Ascending aorta (tissue), 2 donors: ENCODE measurements around the gene PDS5B. TPM values are rescaled to one million over a fixed set of nuclear protein-coding genes. Genes with fewer than 3 reads are reported as not detected.
A peak's percentile ranks its signal among the peaks of the same experiment; 100 is the strongest.

Experiments used
- DNase-seq, 2 donors: peaks; one replicate each; pipeline ENCODE4 v3.0.0-alpha.2; 2019; ENCODE audit warnings: low spot score in 2 of 2
- H3K27ac ChIP-seq, 2 donors: fragments of 200-600 bp; sonication (generic); one replicate each; pipeline ENCODE4 v1.5.1; 2016 to 2017; ENCODE audit warnings: mild to moderate bottlenecking in 1 of 2
- H3K27me3 ChIP-seq: fragments of 200-600 bp; sonication (generic); one replicate; pipeline ENCODE4 v1.5.1; 2017
- H3K36me3 ChIP-seq, 2 donors: fragments of 200-600 bp; sonication (generic); one replicate each; pipeline ENCODE4 v1.5.1; 2016
- H3K4me1 ChIP-seq, 2 donors: fragments of 200-600 bp; sonication (generic); one replicate each; pipeline ENCODE4 v1.5.1; 2016 to 2017; ENCODE audit warnings: mild to moderate bottlenecking in 1 of 2
- H3K4me3 ChIP-seq, 2 donors: fragments of 200-600 bp; sonication (generic); one replicate each; pipeline ENCODE4 v1.5.1; 2016 to 2017; ENCODE audit warnings: mild to moderate bottlenecking in 1 of 2
- H3K9me3 ChIP-seq, 2 donors: fragments of 200-600 bp; sonication (generic); one replicate each; pipeline ENCODE4 v1.5.1; 2016
- intact Hi-C: fragments of 100-400 bp; cut with DNase I; formaldehyde crosslinking; loops from one replicate; pipeline ENCODE4 v1.15.1; 2023
- total RNA-seq: library from RNA; depleted of rRNA; stranded (reverse); fragments of >200 nt; gene quantifications from one replicate; pipeline ENCODE4 v1.1.0, GENCODE V29; 2016
- TF ChIP-seq, protein P1 (sequence below), 3 experiments: fragments of 200-600 bp in 2 of 3; fragments of 450-650 bp in 1 of 3; sonication (generic) in 2 of 3; IDR thresholded peaks; one replicate each; pipeline ENCODE4 v1.5.1; 2016 to 2019; ENCODE audit warnings: antibody characterized with exemption in 3 of 3, mild to moderate bottlenecking in 1 of 3, moderate library complexity in 1 of 3

The PDS5B gene
- total RNA-seq, 1 donor from 2014 or later, result 31.0 TPM

- H3K4me3 ChIP-seq, result no peak overlapping the region
- H3K27ac ChIP-seq, result peak overlapping the region; percentile 41 to 58
- intact Hi-C loops, result no loop called here
- no peaks in the 10 kb centered on the region for H3K9me3 ChIP-seq
- H3K27me3 ChIP-seq, result no peaks in the 10 kb centered on the region
- TF ChIP-seq, protein P1, sequence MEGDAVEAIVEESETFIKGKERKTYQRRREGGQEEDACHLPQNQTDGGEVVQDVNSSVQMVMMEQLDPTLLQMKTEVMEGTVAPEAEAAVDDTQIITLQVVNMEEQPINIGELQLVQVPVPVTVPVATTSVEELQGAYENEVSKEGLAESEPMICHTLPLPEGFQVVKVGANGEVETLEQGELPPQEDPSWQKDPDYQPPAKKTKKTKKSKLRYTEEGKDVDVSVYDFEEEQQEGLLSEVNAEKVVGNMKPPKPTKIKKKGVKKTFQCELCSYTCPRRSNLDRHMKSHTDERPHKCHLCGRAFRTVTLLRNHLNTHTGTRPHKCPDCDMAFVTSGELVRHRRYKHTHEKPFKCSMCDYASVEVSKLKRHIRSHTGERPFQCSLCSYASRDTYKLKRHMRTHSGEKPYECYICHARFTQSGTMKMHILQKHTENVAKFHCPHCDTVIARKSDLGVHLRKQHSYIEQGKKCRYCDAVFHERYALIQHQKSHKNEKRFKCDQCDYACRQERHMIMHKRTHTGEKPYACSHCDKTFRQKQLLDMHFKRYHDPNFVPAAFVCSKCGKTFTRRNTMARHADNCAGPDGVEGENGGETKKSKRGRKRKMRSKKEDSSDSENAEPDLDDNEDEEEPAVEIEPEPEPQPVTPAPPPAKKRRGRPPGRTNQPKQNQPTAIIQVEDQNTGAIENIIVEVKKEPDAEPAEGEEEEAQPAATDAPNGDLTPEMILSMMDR (IDR thresholded peaks at IDR 0.05), result no peak
- peaks cover 3 to 8% of the 10 kb centered on the region in 2 donors for H3K4me1 ChIP-seq
- DNase-seq, result no peak
- no peaks in the 10 kb centered on the region for H3K36me3 ChIP-seq
Observed at GRCh38 chr13:32659736-32660135, 73.5 kb downstream of the PDS5B start.

DNA sequence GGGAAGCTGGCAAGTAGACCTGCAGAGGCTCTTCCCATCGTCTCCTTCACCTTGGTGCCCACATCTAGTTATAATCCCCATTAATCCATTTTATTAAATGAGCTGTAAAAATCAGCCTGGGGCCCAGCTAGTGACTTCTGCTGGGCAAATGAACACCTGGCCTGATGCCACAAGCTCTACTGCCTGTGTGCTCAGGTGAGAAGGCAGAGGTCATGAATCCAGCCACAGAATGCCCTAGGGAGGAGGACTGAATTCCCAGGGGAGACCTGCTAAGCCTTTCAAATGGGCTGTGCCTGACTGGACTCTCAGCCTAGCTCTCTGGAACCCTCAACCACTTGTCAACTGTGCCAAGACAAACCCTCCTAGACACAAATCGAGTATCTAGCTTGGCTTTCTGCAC lies 74.0 kb downstream of the PDS5B start:
- intact Hi-C loops, result no loop called here
- H3K36me3 ChIP-seq, result no peaks in the 10 kb centered on the region
- peaks cover 3 to 8% of the 10 kb centered on the region in 2 donors for H3K4me1 ChIP-seq
- H3K27me3 ChIP-seq, result no peaks in the 10 kb centered on the region
- DNase-seq, result no peak
- peak overlapping the region; percentile 41 to 58 for H3K27ac ChIP-seq
- H3K4me3 ChIP-seq, result no peak overlapping the region
- no peaks in the 10 kb centered on the region for H3K9me3 ChIP-seq
- TF ChIP-seq, protein P1 (IDR thresholded peaks at IDR 0.05), result no peak

DNA sequence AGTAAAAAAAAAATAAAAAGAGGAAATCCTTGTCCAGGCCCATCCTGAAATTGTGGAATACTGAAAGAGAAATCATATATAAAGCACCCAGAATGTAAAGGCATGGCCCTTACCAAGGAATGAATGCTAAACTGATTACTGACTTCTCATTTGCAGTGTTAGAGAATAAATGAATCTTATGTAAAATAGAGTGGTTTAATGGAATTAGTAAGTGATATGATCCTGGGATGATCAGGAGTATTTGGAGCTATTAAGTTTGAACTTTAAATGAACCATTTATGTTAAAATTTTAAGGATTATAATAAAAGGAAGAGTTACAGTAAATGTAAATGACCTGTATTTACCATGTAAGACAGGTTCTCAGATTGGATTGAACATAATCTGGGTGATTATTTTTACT lies 75.4 kb downstream of the PDS5B start:
- DNase-seq, result no peak
- intact Hi-C loops, result no loop called here
- Histone ChIP-seq H3K9me3 (no peaks in the 10 kb centered on the region), H3K4me1 (peaks cover 3 to 8% of the 10 kb centered on the region in 2 donors), H3K36me3 (no peaks in the 10 kb centered on the region), H3K27me3 (no peaks in the 10 kb centered on the region), H3K4me3 (no peak overlapping the region), H3K27ac (no peak overlapping the region)
- TF ChIP-seq, protein P1 (IDR thresholded peaks at IDR 0.05), result no peak

GRCh38 chr13:32663660-32664059 lies 77.4 kb downstream of the PDS5B start:
- no peak for DNase-seq
- H3K27ac ChIP-seq, result no peak overlapping the region
- H3K9me3 ChIP-seq, result no peaks in the 10 kb centered on the region
- no peak overlapping the region for H3K4me3 ChIP-seq
- H3K36me3 ChIP-seq, result no peaks in the 10 kb centered on the region
- H3K27me3 ChIP-seq, result no peaks in the 10 kb centered on the region
- TF ChIP-seq, protein P1 (IDR thresholded peaks at IDR 0.05), result no peak
- intact Hi-C loops, result no loop called here
- H3K4me1 ChIP-seq, result peaks cover 3 to 8% of the 10 kb centered on the region in 2 donors

DNA sequence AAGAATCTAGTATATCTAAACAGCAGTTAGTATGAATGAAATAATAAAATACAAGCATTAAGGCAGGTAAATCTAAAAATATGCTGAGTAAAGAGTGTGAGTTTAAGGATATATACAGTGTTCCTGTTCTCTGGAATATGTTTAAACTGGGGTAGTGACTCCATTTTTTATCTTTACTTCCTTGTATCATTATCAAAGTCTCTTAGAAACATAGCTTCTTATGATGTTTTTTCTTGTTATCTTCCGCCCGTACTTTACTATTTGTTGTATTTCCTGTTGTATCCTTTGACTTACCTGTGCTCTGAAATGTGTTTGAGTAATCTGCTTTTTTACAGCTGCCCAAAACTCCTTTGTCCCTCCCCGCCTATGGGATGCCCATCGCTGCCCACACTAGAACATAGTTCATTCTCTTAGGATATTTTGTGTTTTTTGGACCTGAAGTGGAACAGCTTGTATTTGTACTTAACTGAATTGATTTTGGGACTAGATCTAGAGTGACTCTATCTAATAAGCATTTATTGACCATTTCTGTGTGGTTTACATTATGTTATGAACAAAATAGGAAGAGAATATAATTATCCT lies 80.8 kb downstream of the PDS5B start:
- H3K4me1 ChIP-seq, result no peaks in the 10 kb centered on the region
- H3K4me3 ChIP-seq, result no peak overlapping the region
- TF ChIP-seq, protein P1 (IDR thresholded peaks at IDR 0.05), result no peak
- no peak overlapping the region for H3K27ac ChIP-seq
- no peaks in the 10 kb centered on the region for H3K36me3 ChIP-seq
- intact Hi-C loops, result no loop called here
- H3K9me3 ChIP-seq, result no peaks in the 10 kb centered on the region
- no peaks in the 10 kb centered on the region for H3K27me3 ChIP-seq
- DNase-seq, result no peak
